ENCODE data around the gene TPSD1.
"Not testable (repeated sequence)": the region's sequence is repeated elsewhere in the genome, so short reads cannot be mapped to it uniquely, and the experiment has no call there.

Gene TPSD1

DNA sequence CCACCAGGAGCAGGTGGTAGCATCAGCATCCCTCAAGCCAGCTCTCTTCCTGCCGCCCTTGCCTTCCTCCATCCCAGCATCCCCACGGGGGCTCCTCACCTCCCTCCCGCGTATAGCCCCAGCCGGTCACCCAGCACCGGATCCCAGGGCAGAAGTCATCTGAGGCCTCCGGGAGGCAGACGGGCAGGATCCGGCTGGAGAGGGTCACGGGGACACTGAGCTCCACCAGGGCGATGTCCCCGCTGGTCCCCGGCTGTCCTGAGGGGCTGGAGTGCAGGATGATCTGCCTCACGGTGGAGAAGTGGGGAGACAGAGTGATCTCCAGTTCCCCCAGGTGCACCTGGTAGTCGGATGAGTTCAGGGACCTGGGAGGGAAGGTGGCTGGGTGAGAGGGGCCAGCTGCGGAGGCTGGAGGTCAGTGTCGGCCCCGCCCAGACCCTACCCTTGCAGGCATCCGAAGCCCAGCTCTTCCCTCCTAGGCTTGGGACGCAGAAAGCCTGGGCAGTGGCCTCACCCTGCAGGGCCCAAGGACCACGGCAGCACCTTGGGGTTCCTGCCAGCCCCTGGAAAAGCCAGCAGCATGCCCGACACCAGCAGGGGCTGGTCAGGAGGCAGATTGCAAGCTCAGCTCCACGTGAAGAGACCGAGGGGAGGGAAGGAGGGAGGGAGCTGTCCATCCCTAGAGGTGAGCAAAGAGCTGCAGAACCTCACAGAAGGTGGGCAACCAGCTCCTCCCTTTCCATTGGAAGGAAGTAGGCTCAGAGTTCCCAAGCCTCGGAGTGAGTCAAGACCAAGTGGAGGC is 33.1 kb upstream of the TPSD1 start:
- no peaks in the 10 kb centered on the region for H3K4me1 ChIP-seq (ENCODE audit: control insufficient read depth, low read depth, low read length)
- no peaks in the 10 kb centered on the region for H3K9me3 ChIP-seq (ENCODE audit: control insufficient read depth, low read depth, low read length)
- H3K36me3 ChIP-seq (ENCODE audit: control insufficient read depth, low read depth, low read length), result peaks cover 3% of the 10 kb centered on the region
- H3K27me3 ChIP-seq (ENCODE audit: control insufficient read depth, insufficient read depth, low read length), result peaks cover 7% of the 10 kb centered on the region
- H3K4me3 ChIP-seq (ENCODE audit: low read length), result no peak overlapping the region
- no peak overlapping the region for H3K27ac ChIP-seq (ENCODE audit: low read length)
- H3K9ac ChIP-seq (ENCODE audit: low read length), result no peak overlapping the region

DNA sequence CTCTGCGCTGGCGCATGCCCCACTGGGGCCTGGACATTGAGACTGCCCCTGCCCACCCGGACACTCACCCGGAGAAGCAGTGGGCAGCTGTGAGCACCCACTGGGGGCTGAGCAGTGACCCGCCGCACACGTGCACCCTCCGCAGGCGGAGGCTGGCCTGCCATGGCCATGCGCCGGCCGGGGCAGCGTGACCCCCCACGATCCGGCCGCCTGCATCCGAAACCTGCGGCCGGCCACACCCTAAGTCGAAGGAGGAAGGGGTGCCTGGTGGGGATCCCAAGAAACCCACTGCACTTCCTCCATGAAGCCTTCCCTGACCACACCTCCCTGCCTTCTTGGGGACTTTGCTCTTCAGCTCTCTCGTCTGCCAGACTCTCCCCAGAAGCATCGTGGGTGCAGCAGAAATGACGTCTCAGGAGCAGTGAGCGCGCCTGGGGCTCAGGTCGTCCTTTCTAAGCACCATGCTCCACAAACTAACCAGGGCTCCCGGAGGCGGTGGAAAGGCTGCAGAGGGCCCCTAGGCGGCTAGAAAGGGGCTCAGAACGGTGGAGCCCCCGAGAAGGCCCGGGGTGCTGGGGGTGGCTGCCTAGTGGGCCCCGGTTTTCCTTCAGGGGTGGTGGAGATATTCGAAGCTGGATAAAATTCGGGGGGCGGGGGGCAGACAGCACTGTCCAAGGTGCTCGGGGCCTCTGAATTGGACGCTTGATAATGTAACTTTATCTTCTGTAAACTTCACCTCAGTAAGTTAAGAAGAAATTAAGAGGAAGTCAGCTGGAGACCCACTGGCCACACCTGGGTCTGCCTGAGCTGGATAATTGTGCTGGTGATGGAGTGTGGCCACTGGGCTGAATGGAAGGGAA is 32.3 kb upstream of the TPSD1 start:
- peaks cover 7% of the 10 kb centered on the region for H3K27me3 ChIP-seq (ENCODE audit: control insufficient read depth, insufficient read depth, low read length)
- no peak overlapping the region for H3K27ac ChIP-seq (ENCODE audit: low read length)
- H3K4me3 ChIP-seq (ENCODE audit: low read length), result no peak overlapping the region
- no peaks in the 10 kb centered on the region for H3K4me1 ChIP-seq (ENCODE audit: control insufficient read depth, low read depth, low read length)
- H3K36me3 ChIP-seq (ENCODE audit: control insufficient read depth, low read depth, low read length), result peaks cover 3% of the 10 kb centered on the region
- no peak overlapping the region for H3K9ac ChIP-seq (ENCODE audit: low read length)
- H3K9me3 ChIP-seq (ENCODE audit: control insufficient read depth, low read depth, low read length), result no peaks in the 10 kb centered on the region

DNA sequence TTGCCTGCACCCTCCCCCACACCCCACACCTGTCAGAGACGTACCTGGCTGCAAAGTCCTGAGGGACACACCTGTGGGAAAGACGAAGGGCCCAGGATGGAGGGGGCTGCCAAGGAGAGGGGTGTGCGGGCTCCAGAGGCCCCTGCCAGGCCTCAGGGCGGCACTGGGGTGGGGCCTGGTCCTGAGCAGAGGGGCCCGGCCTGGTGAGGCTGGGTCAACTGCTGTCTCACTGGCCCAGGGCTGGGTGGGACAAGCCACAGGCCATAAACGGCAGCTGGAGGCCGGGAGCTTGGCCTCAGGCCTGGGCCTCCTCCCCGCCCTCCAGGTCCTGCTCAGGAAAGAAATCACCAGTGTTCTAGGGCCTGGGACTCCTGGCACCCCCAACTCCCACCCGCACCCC is 31.3 kb upstream of the TPSD1 start:
- no peaks in the 10 kb centered on the region for H3K9me3 ChIP-seq (ENCODE audit: control insufficient read depth, low read depth, low read length)
- no peak overlapping the region for H3K9ac ChIP-seq (ENCODE audit: low read length)
- H3K4me1 ChIP-seq (ENCODE audit: control insufficient read depth, low read depth, low read length), result no peaks in the 10 kb centered on the region
- peaks cover 1% of the 10 kb centered on the region for H3K36me3 ChIP-seq (ENCODE audit: control insufficient read depth, low read depth, low read length)
- H3K27ac ChIP-seq (ENCODE audit: low read length), result no peak overlapping the region
- H3K27me3 ChIP-seq (ENCODE audit: control insufficient read depth, insufficient read depth, low read length), result peaks cover 7% of the 10 kb centered on the region
- no peak overlapping the region for H3K4me3 ChIP-seq (ENCODE audit: low read length)

DNA sequence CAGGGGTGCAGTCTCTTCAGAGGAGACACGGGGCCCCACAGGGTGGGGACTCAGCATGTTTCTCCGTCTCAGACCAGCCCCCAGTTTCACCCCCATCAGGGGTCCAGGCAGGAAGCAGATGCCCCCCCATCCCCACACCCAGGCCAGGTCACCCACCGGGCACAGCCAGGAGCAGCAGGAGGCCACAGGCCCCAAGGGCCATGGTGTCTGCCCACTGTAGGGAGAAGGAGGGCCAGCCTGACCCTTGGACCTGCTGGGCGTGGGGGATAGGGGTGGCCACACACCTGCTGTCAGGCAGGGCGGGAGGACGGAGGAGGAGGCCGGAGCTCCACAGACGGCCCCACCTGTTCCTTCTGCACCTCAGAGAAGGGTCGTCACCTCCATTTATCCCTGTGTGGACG is 30.8 kb upstream of the TPSD1 start, which contains the start of gene TPSG1:
TSS of gene TPSG1 (minus strand) at position 218 of the 401 bp plus-strand sequence. CDS start at position 202, 16 bp downstream.
- Histone ChIP-seq H3K9ac (ENCODE audit: low read length) (no peak within 1 kb of the TSS), H3K4me1 (ENCODE audit: control insufficient read depth, low read depth, low read length) (no peaks in the 10 kb centered on the region), H3K27me3 (ENCODE audit: control insufficient read depth, insufficient read depth, low read length) (peaks cover 7% of the 10 kb centered on the region), H3K9me3 (ENCODE audit: control insufficient read depth, low read depth, low read length) (no peaks in the 10 kb centered on the region), H3K36me3 (ENCODE audit: control insufficient read depth, low read depth, low read length) (no peaks in the 10 kb centered on the region), H3K27ac (ENCODE audit: low read length) (no peak within 1 kb of the TSS), H3K4me3 (ENCODE audit: low read length) (no peak within 1 kb of the TSS)

DNA sequence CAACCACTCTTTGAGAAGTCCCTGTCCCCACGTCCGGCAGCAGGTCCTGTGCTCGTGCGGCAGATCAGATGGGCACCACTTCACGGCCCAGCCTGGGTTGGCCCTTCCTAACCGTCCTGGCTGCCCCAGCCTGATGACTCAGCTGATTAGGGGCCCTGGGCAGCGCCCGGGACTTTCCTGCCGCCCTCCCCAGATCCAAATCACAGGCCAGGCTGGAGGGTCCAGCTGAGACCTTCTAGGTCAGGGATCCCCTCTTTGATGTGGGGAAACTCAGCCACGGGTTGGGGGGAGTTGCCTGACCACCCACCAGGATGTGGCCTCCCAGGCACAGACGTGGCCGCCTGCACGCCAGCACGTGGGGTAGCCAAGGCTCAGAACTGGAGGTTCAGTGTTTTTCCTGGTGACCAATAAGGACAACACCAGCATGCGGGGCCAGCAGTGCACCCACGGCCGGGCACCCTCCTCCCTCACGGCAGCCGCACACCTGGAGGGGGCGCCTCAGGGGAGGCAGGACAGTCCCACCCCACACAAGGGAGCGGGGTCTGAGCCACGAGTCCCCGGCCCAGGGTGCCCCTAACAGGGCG is 30.0 kb upstream of the TPSD1 start:
- not testable (repeated sequence) for H3K4me3 ChIP-seq (ENCODE audit: low read length); H3K27ac ChIP-seq (ENCODE audit: low read length)

DNA sequence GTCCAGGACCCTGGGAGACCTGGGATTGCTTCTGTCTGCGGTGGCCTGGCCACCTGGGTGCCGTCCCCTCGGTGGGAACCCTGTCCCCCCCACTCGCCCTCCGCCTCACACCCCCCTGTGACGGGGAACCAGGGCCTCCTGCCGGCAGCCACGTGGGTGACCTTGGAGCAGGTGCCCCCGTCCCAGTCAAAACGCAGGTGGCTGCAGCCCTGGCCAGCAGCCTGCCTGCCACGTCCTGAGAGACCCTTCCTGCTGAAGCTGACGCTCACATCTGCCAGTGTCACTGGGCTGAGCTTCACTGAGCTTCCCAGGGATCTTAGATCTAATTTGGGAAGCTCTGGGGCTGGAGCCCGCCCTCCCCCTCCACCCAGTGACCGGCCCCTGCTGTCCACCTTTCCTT is 29.2 kb upstream of the TPSD1 start:
- H3K9ac ChIP-seq (ENCODE audit: low read length); H3K27ac ChIP-seq (ENCODE audit: low read length); H3K36me3 ChIP-seq (ENCODE audit: control insufficient read depth, low read depth, low read length); H3K9me3 ChIP-seq (ENCODE audit: control insufficient read depth, low read depth, low read length); H3K27me3 ChIP-seq (ENCODE audit: control insufficient read depth, insufficient read depth, low read length); H3K4me1 ChIP-seq (ENCODE audit: control insufficient read depth, low read depth, low read length); H3K4me3 ChIP-seq (ENCODE audit: low read length): not testable (repeated sequence)

More for the DNA sequence above, 30.0 kb upstream of the TPSD1 start:
- H3K27me3 ChIP-seq (ENCODE audit: control insufficient read depth, insufficient read depth, low read length); H3K9ac ChIP-seq (ENCODE audit: low read length); H3K36me3 ChIP-seq (ENCODE audit: control insufficient read depth, low read depth, low read length); H3K4me1 ChIP-seq (ENCODE audit: control insufficient read depth, low read depth, low read length); H3K9me3 ChIP-seq (ENCODE audit: control insufficient read depth, low read depth, low read length): not testable (repeated sequence)

DNA sequence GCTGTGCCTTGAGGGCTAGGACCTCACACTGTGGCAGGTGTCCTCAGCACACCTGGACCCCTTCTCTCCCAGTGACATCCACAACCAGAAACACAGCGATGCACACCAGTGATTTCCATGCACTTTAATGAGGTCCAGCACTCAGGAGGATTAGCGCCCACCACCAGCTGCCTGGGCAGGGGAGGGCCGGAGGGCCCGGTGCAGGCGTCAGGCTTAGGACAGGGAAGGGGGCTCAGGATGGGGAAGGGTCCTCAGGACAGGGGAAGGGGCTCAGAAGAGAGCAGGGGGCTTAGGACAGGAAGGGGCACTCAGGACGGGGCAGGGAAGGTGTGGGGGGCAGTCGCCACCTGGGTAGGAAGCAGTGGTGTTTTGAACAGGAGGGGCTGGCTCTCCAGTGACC is 27.6 kb upstream of the TPSD1 start:
- H3K4me3 ChIP-seq (ENCODE audit: low read length); H3K27ac ChIP-seq (ENCODE audit: low read length); H3K36me3 ChIP-seq (ENCODE audit: control insufficient read depth, low read depth, low read length); H3K27me3 ChIP-seq (ENCODE audit: control insufficient read depth, insufficient read depth, low read length); H3K4me1 ChIP-seq (ENCODE audit: control insufficient read depth, low read depth, low read length); H3K9me3 ChIP-seq (ENCODE audit: control insufficient read depth, low read depth, low read length); H3K9ac ChIP-seq (ENCODE audit: low read length): not testable (repeated sequence)

DNA sequence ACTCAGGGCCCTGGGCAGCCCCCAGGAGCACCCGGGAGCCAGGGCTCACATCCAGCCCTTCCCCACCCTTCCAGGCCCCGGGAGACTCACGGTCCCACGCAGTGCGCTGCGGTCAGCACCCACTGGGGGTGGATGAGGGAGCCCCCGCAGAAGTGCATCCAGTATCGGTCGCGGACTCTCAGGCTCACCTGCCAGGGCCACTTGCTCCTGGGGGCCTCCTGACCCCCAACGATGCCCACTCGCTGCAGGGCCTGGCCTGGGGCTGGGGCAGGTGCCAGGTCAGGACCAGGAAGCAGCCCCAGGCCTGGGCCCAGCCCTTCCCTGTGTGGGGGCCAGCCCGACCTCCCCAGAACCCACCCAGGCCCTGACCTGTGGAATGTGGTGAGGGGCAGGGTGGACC is 26.4 kb upstream of the TPSD1 start:
- not testable (repeated sequence) for H3K9me3 ChIP-seq (ENCODE audit: control insufficient read depth, low read depth, low read length); H3K4me3 ChIP-seq (ENCODE audit: low read length); H3K36me3 ChIP-seq (ENCODE audit: control insufficient read depth, low read depth, low read length); H3K27me3 ChIP-seq (ENCODE audit: control insufficient read depth, insufficient read depth, low read length); H3K9ac ChIP-seq (ENCODE audit: low read length); H3K27ac ChIP-seq (ENCODE audit: low read length); H3K4me1 ChIP-seq (ENCODE audit: control insufficient read depth, low read depth, low read length)

DNA sequence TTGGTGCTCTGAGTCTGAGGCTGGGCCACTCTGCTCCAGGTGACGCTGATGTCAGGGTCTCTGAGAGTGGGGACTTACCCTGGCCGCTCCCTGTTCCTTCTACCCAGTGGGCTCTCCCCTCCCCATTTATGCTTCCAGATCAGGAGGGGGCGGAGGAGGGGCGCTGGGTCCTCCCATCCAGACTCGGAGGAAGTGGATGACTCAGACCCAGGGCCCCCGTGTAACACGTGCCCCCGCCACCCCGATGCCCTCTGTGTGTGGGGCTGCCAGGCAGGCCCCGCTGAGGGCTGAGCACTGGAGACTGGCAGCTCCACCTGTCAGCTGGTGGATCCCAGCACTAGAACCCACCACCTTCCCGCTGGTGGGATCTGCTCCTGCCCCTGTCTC is 25.8 kb upstream of the TPSD1 start, which contains the start of gene TPSB2:
TSS of gene TPSB2 (minus strand) at position 101 of the 387 bp plus-strand sequence. CDS start 233 bp downstream, outside the sequence.
- not testable (repeated sequence) for H3K4me1 ChIP-seq (ENCODE audit: control insufficient read depth, low read depth, low read length); H3K27me3 ChIP-seq (ENCODE audit: control insufficient read depth, insufficient read depth, low read length); H3K9me3 ChIP-seq (ENCODE audit: control insufficient read depth, low read depth, low read length); H3K9ac ChIP-seq (ENCODE audit: low read length); H3K4me3 ChIP-seq (ENCODE audit: low read length); H3K27ac ChIP-seq (ENCODE audit: low read length); H3K36me3 ChIP-seq (ENCODE audit: control insufficient read depth, low read depth, low read length)

DNA sequence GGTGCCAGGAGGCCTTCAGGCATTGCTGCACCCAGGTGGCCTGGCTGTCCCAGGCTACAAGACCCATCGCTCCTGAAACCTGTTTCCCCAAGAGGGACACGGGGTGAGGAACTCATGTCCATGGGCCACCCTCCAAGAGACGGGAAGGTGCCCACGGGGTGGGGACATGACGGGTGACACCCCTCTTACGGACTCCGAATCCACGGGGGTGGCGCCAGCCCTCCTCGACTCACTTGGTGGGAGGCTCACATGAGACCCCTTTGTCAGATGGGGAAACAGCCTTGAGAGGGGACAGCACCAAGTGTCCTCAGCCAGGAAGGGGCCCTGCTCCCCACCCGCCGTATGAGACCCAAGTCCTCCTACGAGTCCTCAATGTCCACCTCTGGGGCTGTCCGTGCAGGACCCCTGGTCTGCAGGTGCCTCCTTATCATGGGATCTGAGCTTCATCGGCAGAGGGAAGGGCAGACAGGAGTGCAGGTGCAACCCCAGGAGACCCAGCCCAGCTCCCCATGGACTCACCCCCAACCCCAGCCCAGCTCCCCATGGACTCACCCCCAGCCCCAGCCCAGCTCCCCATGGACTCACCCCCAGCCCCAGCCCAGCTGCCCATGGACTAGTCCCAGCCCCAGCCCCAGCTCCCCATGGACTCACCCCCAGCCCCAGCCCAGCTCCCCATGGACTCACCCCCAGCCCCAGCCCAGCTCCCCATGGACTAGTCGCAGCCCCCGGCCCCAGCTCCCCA is 25.2 kb upstream of the TPSD1 start:
- not testable (repeated sequence) for H3K36me3 ChIP-seq (ENCODE audit: control insufficient read depth, low read depth, low read length); H3K27ac ChIP-seq (ENCODE audit: low read length); H3K4me1 ChIP-seq (ENCODE audit: control insufficient read depth, low read depth, low read length); H3K9me3 ChIP-seq (ENCODE audit: control insufficient read depth, low read depth, low read length); H3K9ac ChIP-seq (ENCODE audit: low read length); H3K27me3 ChIP-seq (ENCODE audit: control insufficient read depth, insufficient read depth, low read length); H3K4me3 ChIP-seq (ENCODE audit: low read length)

DNA sequence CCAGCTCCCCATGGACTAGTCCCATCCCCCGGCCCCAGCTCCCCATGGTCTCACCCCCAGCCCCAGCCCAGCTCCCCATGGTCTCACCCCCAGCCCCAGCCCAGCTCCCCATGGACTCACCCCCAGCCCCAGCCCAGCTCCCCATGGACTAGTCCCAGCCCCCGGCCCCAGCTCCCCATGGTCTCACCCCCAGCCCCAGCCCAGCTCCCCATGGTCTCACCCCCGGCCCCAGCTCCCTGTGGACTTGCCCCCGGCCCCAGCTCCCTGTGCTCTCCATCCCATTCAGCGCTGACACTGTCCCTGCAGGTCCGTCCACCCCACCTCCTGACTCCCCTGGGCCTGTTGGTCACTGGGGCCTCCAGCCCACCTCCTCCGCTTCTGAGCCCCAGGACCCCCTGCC is 24.6 kb upstream of the TPSD1 start:
- H3K9me3 ChIP-seq (ENCODE audit: control insufficient read depth, low read depth, low read length); H3K4me3 ChIP-seq (ENCODE audit: low read length); H3K27me3 ChIP-seq (ENCODE audit: control insufficient read depth, insufficient read depth, low read length); H3K9ac ChIP-seq (ENCODE audit: low read length); H3K36me3 ChIP-seq (ENCODE audit: control insufficient read depth, low read depth, low read length); H3K27ac ChIP-seq (ENCODE audit: low read length); H3K4me1 ChIP-seq (ENCODE audit: control insufficient read depth, low read depth, low read length): not testable (repeated sequence)

All from iPS-18a (cell line).